Spleen (tissue), 7 donors: Measurements from ENCODE around the gene AKR1B1.

Experiments
- CTCF ChIP-seq, 11 experiments: fragments of 200-600 bp in 7 of 11; fragments of 450-650 bp in 4 of 11; sonication (generic) in 4 of 11; IDR thresholded peaks in 8 of 11; conservative IDR thresholded peaks in 3 of 11; 1 replicate in 7 of 11; 2 replicates in 4 of 11; pipeline versions ENCODE4 v1.4.0 to v1.8.0; 2016 to 2021; ENCODE audit warnings: antibody characterized with exemption in 11 of 11, inconsistent platforms in 4 of 11, mild to moderate bottlenecking in 1 of 11
- POLR2A ChIP-seq, 3 donors: fragments of 450-650 bp; IDR thresholded peaks; one replicate each; pipeline ENCODE4 v1.5.1; 2017; ENCODE audit warnings: antibody characterized with exemption in 3 of 3, mild to moderate bottlenecking in 1 of 3
- donor health status: DM: no; HTN: no; CAD: no; lungs with moderate emphysema.
- donor health status: DM: no; HTN: no; CAD: no.
- donor health status: DM: no; HTN: no; CAD: no.

DNA sequence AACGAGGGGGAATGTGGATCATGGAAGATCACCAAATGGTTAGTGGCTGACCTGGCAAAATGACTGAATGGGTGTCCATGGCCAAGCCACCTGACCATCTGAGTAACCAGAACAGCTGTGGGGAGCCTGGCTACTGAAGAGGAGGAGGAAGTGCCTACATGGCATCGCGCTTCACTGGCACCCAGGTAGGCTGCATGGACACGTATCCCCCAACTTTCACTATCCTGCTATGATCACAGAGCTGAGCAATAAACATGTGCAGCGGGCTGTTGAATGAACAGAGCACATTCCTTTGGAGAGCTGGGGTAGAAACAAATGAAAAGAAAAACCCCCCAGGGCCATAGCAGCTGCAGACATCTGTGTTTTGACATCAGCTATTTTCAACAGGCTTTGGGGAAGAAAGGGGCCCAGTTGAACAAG is 6.5 kb downstream of the AKR1B1 start:
- no peak for TF ChIP-seq CTCF (IDR thresholded peaks at IDR 0.05 in 8 of 11, conservative IDR thresholded peaks at IDR 0.05 in 3 of 11)
- no peak for TF ChIP-seq POLR2A (IDR thresholded peaks at IDR 0.05)
